Kidney capillary endothelial cell (primary cell): Measurements from ENCODE around the gene PLPPR4.
"Not testable (repeated sequence)": the region's sequence is repeated elsewhere in the genome, so short reads cannot be mapped to it uniquely, and the experiment has no call there.

Experiments used
- DNase-seq: peaks from one replicate; pipeline ENCODE4 v3.0.0-alpha.2; 2018; ENCODE audit warnings: low spot score

Gene PLPPR4

DNA sequence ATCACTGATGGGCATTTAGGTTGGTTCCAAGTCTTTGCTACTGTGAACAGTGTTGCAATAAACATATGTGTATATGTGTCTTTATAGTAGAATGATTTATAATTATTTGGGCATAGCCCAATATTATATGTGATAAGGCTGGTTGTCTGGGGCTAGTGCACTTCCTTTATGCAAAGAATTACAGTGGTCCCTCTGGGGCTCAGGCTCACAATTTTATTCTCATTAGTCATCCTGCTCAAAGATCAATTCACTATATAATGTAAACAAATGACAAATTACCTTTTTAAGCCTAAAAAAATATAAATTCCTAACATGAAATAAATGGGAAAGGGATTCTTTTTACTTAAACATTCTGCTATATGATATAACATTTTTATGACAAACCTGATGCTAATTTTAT is 5.0 kb downstream of the PLPPR4 start:
- no peak for DNase-seq

DNA sequence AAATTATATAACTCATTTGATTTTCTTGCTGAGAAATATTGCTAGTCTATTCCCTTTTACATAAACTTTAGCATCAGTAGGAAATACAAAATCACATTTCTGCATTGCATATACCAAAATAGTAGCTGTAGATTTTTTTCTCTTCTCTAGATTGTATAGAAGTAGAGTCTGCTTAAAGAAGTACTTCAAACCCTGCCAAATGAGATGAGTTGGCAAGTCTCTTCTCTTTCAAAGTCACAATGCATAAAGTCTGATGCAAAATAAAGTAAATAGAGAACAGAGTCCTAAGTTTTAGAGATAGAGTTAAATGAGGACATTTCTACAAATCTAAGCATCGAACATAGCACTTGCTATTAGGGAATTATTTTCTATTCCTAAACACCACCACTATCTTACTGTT is 6.4 kb downstream of the PLPPR4 start:
- DNase-seq = no peak

DNA sequence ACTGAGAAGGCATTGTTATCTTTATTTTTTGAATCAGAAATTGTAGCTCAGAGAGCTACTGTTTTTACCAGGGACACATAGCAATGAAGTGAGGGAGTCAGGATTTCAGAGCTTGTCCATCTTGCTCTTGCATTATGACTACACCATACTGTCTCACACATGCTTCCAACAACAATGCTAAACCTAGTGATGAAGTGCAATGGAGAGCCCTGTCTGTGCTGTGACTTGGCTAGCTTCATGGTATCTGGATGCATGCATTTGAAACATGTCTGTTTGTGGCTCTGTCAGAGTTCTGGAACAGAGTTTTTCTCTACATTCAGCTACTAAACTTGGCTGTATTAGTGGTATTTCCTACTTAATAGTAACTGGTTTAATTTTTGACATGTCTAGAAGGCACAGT is 7.0 kb downstream of the PLPPR4 start:
- no peak for DNase-seq

DNA sequence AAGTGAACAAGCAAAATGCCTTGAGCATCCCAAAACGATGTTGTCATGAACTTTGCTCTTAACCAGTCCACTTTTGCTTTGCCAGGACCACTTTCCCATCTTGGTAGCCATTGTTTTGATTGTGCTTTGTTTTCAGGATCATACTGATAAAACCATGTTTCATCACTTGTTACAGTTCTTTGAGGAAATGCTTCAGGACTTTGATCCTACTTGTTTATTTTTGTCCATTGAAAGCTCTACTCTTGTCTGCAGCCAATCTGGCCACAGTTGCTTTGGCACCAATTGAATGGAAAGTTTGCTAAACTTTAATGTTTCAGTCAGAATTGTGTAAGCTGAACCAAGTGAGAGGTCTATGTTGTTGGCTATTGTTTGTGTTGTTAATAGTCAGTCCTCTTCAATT is 12.8 kb downstream of the PLPPR4 start:
- no peak for DNase-seq

DNA sequence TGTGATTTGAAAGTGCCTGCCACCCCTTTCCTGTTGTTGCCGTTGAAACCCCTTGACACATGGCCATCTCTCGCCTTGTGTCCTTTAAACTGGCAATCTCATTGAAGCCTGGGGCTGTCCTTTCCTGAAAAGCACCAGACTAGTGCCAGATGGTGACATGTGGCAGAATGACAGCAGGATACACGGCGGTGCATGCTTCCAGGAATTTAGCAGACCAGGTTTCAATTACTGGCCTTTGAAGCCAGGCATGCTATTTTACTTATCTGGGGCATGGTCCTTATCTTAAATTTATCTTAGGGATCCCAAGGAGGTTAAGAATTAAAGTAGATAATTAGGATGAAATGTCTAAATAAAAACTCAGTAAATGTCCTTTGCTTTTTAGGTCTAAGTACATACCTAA is 15.2 kb downstream of the PLPPR4 start:
- no peak for DNase-seq

DNA sequence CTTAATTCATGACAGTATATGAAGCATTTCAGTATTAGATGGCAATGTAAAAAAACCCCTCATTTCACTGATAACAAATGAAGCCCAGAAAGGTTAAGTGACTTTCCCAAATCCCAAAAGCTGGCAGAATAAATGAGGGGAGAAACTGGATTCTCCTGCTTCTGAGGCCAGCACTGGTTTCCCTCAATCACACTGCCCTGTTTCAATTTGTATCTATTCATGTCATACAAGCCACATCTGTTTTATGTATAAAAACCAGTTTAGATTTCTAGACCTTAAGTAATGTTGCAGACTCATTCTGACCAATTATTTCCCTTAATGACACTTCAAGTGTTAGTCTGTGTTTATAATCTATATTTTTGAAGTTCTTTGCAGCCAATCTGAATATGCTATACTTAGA is 16.8 kb downstream of the PLPPR4 start:
- no peak for DNase-seq

DNA sequence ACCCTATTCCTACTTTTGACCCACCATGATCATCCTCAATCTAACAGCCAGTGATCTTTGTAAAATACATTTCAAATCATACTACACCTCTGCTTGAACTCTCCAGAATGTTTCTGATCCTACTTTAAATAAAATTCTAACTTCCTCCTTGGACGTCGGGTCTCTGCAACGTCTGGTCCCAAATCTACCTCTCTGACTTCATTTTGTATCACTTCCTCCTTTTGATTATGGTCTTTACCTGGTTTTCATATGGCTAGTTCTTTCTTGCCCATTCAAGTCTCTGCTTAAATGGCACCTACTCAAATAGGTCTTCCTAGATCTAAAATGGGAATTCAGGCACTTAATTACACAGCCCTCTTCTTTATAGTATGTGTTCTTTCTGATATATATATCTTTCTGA is 18.2 kb downstream of the PLPPR4 start:
- DNase-seq = no peak

DNA sequence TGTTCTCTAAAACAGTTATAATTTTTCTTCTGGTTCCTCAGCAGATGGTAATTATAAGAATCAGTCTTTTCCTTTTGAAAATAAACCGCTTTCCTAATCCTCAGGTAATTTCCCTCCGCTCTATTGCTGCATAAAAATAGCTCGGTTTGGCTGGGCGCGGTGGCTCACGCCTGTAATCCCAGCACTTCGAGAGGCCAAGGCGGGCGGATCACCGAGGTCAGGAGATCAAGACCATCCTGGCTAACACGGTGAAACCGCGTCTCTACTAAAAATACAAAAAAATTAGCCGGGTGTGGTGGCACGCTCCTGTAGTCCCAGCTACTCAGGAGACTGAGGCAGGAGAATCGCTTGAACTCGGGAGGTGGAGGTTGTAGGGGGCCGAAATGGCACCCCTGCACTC is 19.2 kb downstream of the PLPPR4 start:
- not testable (repeated sequence) for DNase-seq

DNA sequence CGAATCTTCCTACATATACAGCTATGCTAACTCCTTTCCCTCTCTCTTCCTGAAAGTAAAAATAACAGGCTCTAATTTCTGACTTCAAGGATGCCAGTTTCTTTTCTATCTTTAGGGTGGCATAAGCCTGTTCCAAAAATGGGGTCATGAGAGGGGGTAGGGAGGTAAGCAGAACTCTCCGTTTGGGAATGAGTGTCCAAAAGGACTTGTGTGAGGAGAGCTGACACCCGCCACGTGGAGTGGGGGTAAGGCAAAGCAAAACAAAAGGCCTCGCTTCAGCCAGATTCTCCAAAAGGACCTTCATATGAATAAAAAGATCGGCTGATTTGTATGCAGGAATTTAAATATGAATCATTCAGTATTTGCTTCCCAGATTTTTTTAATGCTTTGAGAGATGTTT is 28.6 kb downstream of the PLPPR4 start:
- DNase-seq = no peak

DNA sequence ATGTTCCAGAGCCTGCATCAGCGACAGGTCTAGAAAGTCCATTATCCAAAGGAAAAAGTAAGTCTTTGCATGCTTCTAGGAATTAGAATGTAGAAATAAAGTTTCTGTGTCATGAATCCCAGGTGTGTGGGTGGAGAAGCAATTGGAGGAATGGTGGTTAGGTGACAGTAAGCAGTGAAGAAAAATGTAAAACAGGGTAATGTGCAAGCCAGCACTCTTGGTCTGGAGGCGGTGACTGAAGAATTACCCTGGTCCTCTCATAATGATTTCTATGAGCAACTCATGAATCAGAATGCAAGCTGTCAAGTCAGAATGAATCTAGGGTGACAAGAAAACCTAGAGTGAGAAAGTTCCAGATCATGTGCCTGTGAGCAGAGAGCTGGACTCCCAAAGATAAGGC is 33.6 kb downstream of the PLPPR4 start:
- no peak for DNase-seq

DNA sequence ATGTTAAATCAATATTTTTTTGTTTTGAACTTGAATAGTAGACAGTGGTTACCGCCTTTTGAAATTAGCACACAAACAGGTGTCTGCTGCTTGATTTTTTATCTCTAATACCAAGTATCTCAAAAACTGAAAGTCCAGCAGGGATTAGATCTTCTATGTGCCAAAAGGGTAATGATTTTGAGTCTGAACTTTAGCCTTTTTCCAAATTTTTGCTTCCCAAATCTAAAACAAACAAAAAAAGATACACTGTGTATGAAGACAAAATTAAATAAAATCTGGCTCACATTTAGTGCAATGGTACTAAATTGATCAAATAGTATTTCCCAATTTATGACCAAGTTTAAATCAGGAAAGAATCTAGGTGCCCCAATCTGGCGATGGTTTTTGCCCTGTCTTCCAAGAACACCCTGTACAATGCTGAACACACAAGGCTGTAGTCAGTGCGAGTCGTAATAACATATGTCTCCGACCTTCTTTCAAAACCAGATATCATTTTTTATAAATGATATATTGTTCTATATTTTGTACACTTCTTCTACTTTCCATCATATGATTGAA is 40.5 kb downstream of the PLPPR4 start:
- no peak for DNase-seq

DNA sequence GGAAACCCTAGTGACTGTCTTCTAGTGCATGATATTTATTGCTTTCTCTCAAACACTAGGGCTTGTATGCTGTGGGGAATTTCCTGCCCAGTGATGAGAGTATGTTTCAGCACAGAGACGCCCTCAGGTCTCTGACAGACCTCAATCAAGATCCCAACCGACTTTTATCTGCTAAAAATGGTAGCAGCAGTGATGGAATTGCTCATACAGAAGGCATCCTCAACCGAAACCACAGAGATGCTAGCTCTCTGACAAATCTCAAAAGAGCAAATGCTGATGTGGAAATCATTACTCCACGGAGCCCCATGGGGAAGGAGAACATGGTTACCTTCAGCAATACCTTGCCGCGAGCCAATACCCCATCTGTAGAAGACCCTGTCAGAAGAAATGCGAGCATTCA is 41.3 kb downstream of the PLPPR4 start:
- no peak for DNase-seq

DNA sequence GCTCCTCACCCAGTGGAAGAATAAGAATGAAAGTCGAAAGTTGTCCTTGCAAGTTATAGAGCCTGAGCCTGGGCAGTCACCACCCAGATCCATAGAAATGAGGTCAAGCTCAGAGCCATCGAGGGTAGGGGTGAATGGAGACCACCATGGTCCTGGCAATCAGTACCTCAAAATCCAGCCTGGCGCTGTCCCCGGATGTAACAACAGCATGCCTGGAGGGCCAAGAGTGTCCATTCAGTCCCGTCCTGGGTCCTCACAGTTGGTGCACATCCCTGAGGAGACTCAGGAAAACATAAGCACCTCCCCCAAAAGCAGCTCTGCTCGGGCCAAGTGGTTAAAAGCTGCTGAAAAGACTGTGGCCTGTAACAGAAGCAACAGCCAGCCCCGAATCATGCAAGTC is 41.8 kb downstream of the PLPPR4 start:
- no peak for DNase-seq

DNA sequence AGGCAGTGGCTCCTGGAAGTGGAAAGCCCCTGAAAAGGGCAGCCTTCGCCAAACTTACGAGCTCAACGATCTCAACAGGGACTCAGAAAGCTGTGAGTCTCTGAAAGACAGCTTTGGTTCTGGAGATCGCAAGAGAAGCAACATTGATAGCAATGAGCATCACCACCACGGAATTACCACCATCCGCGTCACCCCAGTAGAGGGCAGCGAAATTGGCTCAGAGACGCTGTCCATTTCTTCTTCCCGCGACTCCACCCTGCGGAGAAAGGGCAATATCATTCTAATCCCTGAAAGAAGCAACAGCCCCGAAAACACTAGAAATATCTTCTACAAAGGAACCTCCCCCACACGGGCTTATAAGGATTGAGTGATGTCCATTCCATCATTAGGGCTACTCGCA is 42.4 kb downstream of the PLPPR4 start:
- DNase-seq = no peak

DNA sequence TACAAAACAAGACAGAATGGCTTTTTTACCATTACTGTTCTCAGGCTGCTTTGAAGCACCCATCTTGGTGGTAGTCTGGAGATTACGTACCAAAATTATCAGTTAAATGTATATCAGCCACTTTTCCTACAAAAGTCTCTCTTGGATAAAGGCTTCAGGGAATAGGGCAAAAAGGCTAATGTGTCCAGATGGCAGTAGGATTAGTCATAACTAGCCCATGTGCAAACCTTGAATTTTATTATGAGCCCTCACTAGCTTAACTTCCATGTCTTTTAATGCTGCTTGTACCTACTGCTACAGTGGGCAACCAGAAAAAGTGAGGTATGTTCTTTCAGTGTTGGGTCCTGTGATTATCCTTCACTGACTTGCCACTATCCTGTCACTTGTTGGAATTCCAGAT is 51.0 kb downstream of the PLPPR4 start:
- DNase-seq = no peak

DNA sequence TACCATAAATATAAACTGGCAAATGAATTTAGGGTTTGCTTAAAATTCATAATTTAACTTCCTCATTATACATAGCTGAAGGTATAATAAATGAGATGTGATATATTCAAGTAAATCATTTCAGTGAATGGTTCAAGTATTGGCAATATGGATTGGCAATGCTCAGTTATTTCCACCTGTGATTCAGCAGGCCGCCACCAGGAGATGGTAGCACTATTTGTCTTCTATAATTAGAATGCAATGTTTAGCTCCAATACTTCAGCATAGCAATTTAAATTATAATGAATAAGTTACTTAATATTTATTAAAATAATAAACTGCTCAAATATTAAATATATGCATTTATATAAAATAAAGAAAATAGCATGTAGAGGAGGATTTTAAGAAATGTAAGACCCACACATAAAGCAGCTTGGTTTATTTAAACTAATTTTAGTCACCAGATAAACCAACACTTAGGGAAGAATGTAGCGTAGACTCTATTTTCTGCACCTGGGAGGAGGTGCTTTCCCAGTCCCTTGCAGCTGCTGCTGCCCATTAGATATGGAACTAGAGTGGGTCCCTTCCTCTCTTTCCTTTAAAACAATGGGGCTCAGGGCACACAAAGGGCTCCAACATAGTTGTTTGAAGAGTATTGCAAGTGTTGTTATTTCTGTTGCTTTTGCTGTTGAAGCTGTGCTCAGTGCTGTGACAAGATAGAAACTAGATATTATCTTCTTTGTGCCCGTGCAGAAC is 62.1 kb downstream of the PLPPR4 start:
- no peak for DNase-seq

DNA sequence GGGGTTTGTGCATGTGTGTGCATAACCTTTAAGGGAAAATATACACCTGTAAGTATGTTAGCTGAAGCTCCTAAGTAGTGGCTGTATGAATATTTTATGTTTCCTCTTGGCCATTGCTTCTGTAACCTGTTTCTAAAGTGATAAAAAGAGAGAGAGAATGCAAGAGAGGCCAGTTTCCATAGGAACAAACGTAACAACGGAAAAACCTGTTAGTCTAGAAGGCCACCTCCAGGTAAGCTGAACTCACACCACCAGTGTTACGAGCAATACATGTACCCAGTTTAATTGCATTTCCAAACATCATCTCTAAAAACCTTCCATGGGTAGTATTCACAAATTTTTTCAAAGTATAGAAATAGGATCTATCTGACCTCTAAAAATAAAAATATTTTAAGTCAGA is 63.1 kb downstream of the PLPPR4 start:
- DNase-seq = no peak

DNA sequence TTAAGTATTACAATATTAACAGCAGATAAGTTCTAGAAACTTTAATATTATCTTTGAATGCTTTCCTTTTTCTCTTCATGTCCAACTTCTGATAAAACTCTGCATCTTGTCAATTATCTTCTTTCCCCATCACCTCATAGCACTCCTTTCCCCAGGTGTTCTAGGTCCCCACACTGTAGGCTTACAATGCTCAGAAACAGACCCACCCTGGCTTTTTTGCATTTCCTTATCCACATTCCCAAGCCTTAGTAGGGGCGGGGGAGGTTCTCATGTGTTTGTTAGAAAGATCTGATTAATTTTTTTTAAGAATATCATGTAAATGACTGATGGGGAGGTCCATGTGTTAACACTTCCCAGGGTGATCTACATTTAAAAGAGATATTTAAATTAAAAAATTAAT is 63.9 kb downstream of the PLPPR4 start:
- no peak for DNase-seq

DNA sequence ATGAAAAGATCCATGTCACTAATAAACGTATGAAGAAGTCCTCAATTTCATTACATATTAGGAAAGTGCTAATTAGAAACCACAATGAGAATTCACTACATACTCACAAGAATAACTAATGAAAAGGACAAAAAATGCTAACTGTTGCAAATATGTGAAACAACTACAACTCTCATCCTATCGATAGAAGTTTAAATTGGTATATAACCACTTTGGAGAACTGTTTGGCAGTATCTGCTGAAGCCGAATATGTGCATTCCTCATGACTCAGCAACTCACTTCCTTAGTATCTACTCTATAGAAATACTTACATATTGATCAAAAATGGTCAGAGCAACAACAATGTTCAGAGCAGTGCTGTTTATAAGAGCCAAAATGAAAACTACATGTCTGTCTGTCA is 66.8 kb downstream of the PLPPR4 start:
- DNase-seq = no peak

DNA sequence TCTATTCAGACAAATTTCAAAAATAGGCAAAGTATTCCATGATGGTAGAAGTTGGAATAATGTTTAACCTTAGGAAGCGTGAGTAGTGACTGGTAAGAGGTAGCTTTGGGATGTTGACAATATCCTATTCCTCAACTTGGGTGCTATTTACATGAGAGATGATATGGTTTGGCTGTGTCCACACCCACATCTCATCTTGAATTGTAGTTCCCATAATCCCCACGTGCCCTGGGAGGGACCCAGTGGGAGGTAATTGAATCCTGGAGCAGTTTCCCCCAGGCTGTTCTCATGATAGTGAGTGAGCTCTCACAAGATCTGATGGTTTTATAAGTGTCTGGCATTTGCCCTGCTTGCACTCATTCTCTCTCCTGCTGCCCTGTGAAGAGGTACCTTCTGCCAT is 67.3 kb downstream of the PLPPR4 start:
- DNase-seq = no peak

DNA sequence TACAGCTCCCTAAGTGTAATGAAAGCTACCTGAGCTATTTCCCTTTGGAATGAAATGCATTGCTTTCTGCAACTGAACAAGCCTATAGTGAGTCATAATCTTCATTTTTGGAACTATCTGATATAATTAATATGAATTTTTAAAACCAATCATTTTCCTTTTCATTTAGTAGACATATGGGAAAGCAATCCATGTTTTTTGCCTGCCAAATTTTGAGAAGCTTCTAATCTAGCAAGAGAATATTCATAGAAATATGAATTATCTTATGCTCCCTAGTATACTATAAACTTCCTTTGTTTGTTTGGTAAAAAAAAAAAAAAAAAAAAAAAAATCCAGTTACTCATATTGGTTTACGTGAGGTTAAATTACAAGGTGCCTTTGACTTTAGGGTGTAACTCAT is 68.3 kb downstream of the PLPPR4 start:
- no peak for DNase-seq

DNA sequence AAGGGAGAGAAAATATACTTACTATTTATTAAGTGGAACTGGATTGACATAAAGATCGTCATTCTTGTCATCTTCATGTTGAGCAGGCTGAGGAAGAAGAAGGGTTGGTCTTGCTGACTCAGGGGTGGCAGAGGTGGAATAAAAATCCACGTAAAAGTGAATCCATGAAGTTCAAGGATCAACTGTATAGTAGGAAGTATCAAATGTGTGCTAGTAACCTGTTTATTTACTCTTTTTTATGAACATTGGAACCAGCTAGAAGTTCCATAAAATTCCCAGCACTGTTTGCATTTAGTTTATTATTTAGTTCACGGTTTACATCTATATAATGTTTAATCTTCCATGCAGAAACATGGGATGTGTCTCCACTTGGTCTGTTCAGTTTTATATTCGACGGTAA is 70.7 kb downstream of the PLPPR4 start:
- DNase-seq = no peak

DNA sequence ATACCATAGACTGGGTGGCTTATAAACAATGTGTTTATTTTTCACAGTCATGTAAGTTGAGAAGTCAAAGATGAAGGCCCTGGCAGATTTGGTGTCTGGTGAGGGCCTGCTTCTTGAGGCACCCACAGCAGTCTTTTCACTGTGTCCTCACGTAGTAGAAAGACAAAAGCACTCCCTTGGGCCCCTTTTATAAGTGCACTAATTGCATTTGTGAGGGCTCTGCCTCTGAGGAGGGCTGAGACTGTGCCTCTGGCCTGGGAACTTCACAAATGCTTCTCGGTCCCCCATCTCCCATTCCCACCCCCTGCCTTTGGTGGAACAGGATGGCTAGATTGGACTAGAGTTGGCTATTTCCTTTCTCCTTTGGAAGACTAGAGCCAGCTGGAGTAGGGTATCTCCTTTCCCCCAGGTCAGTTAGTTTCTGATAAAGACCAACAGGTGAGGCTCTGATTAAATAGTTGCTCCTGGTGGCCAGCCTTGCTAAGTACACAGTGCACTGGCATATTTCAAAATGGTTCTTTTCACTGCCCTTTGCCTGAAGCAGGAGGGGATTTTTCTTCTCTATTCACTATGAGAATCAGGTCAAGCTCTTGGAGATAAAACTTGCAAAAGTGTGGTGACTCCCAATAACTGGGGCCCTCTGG is 82.9 kb downstream of the PLPPR4 start:
- no peak for DNase-seq
